SK-N-MC (cell line): ENCODE measurements around the gene SPACA1.

Source experiments
- EZH2 ChIP-seq: fragments of 200-600 bp; sonication (generic); IDR thresholded peaks from one replicate; pipeline ENCODE4 v1.6.1; 2017; ENCODE audit warnings: antibody characterized with exemption
- POLR2AphosphoS5 ChIP-seq: IDR thresholded peaks from 2 replicates; pipeline ENCODE4 v1.6.1; 2012; ENCODE audit warnings: mild to moderate bottlenecking, low read depth, low read length, borderline replicate concordance

- TF ChIP-seq POLR2AphosphoS5, result no peak
- TF ChIP-seq EZH2, result no peak
These were observed 29.7 kb downstream of the SPACA1 start for GRCh38 chr6:88077305-88077704.
